GM20000 (cell line): ENCODE data around the gene PALD1.
"Not testable (repeated sequence)": the region's sequence is repeated elsewhere in the genome, so short reads cannot be mapped to it uniquely, and the experiment has no call there.

ENCODE experiments used
- DNase-seq: peaks from one replicate; pipeline ENCODE4 v3.0.0; 2012; ENCODE audit warnings: low spot score
- CTCF ChIP-seq: IDR thresholded peaks from 2 replicates; pipeline ENCODE4 v1.5.1; 2012; ENCODE audit warnings: mild to moderate bottlenecking, control low read depth; ENCODE audit errors: extremely low read depth, missing control alignments

PALD1 gene

GRCh38 chr10:70601746-70602145, 123.2 kb downstream of the PALD1 start:
- TF ChIP-seq CTCF, result no peak
- DNase-seq, result no peak

- TF ChIP-seq CTCF, result no peak
- peak; percentile 52 for DNase-seq
These were observed 124.3 kb downstream of the PALD1 start, which contains the start of gene PRF1 for GRCh38 chr10:70602665-70603448. TSS of gene PRF1 (minus strand) at chr10:70602741. CDS start at chr10:70600902, 1,839 bp downstream.

GRCh38 chr10:70603449-70603801, 124.9 kb downstream of the PALD1 start:
- TF ChIP-seq CTCF, result no peak
- DNase-seq, result no peak

- no peak for DNase-seq
- no peak for TF ChIP-seq CTCF
These were observed 125.5 kb downstream of the PALD1 start for GRCh38 chr10:70604106-70604505.

GRCh38 chr10:70605161-70605560, 126.6 kb downstream of the PALD1 start:
- no peak for TF ChIP-seq CTCF
- DNase-seq, result no peak

- DNase-seq, result no peak
- no peak for TF ChIP-seq CTCF
These were observed 129.4 kb downstream of the PALD1 start for GRCh38 chr10:70607936-70608335.

- no peak for TF ChIP-seq CTCF
- DNase-seq, result no peak
These were observed 135.4 kb downstream of the PALD1 start for GRCh38 chr10:70613941-70614340.

- DNase-seq, result not testable (repeated sequence)
These were observed 135.8 kb downstream of the PALD1 start for GRCh38 chr10:70614364-70614763.
